Measurements from ENCODE around the gene CCDC88C.

CCDC88C gene

DNA sequence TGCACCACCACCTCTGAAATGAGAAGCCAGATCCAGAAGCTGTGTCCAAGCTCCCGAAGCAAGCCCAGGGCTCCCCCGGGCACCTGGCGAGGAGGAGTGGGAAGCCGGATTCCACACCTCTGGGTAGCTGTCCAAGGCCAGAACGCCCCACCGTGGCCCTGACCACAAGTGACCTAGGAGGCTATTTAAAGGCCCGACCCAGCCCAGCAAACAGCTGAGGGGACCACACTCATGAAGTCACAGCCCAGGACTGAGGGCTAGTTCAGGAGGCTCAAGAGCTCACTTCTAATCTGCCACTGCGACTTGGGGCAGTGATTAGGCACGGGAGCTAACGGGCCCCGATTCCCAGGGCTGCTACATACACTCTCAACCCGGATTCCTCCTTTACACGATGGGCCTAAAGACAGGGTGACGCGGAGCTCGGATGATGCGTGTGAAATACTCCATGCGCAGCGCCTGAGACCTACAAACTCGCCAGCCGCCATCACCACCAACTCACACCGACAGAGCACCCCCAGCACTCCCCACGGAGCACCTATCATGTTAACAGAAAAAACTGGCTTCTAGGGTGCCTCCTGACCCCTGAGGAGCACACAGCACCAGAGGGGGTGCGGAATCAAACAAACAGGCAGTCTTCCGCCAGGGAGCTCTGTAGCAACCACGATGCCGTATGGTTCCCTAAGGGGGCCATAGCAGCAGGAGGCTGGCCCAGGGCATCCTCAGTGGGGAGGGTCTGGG, 89.1 kb downstream of the CCDC88C start:
- TF ChIP-seq, protein P1, sequence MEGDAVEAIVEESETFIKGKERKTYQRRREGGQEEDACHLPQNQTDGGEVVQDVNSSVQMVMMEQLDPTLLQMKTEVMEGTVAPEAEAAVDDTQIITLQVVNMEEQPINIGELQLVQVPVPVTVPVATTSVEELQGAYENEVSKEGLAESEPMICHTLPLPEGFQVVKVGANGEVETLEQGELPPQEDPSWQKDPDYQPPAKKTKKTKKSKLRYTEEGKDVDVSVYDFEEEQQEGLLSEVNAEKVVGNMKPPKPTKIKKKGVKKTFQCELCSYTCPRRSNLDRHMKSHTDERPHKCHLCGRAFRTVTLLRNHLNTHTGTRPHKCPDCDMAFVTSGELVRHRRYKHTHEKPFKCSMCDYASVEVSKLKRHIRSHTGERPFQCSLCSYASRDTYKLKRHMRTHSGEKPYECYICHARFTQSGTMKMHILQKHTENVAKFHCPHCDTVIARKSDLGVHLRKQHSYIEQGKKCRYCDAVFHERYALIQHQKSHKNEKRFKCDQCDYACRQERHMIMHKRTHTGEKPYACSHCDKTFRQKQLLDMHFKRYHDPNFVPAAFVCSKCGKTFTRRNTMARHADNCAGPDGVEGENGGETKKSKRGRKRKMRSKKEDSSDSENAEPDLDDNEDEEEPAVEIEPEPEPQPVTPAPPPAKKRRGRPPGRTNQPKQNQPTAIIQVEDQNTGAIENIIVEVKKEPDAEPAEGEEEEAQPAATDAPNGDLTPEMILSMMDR (IDR thresholded peaks at IDR 0.05; ENCODE audit: low read depth, low read length, missing control alignments): no peak

DNA sequence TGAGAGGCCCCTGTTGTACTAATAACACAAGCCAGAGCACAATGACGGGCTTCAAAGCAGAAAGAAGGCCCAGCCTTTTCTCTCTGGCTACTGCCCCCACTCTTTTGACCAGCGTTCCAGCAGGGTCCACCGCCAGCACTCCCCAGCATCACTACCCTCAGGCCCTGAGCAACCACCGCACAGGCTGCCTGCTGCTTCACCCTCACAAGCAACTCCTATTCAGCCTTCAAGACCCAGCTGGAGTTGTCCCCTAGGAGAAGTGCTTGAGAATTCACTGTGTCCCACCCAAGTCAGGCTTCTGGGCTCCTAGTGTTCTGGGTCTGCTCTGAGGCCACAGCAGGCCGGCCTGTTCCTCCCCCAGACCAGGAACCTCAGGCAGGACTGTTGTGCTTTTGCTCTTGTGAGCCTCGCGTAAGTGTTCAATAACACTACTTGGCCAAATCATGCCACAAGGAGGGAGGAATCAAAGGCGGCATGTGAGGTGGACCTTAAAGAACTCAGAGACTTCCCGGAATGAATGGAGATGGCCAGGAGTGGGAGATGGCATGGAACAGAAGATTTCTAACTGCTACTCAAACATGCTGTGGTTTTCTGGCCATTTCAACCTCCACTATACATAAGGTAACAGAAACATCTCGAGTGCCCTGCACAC, 89.8 kb downstream of the CCDC88C start:
- no peak for DNase-seq (ENCODE audit: extremely low read depth, low read depth)
- TF ChIP-seq, protein P1 (IDR thresholded peaks at IDR 0.05; ENCODE audit: low read depth, low read length, missing control alignments): no peak
- H3K4me3 ChIP-seq (replicated peaks; ENCODE audit: low read depth, low read length): no peak overlapping the region

More for the DNA sequence above, 89.1 kb downstream of the CCDC88C start:
- H3K4me3 ChIP-seq (replicated peaks; ENCODE audit: low read depth, low read length): no peak overlapping the region
- no peak for DNase-seq (ENCODE audit: extremely low read depth, low read depth)

DNA sequence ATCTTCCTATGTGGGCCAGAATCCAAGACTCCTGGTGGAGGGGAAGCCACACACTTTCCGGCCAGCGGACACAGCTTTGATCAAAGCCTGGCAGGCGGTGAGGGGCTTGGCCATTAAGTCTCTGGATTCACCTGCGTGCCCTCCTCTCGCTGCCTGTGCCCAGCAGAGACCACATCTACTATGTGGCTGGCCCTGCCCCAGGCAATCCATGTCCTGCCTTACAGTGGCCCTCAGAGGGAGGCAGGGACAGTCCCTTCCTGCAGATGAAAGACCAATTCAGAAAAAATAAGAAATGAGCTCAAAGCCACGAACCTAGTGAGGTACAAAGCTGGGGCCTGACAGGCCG, 90.4 kb downstream of the CCDC88C start:
- DNase-seq (ENCODE audit: extremely low read depth, low read depth): no peak
- H3K4me3 ChIP-seq (replicated peaks; ENCODE audit: low read depth, low read length): no peak overlapping the region
- TF ChIP-seq, protein P1 (IDR thresholded peaks at IDR 0.05; ENCODE audit: low read depth, low read length, missing control alignments): no peak

DNA sequence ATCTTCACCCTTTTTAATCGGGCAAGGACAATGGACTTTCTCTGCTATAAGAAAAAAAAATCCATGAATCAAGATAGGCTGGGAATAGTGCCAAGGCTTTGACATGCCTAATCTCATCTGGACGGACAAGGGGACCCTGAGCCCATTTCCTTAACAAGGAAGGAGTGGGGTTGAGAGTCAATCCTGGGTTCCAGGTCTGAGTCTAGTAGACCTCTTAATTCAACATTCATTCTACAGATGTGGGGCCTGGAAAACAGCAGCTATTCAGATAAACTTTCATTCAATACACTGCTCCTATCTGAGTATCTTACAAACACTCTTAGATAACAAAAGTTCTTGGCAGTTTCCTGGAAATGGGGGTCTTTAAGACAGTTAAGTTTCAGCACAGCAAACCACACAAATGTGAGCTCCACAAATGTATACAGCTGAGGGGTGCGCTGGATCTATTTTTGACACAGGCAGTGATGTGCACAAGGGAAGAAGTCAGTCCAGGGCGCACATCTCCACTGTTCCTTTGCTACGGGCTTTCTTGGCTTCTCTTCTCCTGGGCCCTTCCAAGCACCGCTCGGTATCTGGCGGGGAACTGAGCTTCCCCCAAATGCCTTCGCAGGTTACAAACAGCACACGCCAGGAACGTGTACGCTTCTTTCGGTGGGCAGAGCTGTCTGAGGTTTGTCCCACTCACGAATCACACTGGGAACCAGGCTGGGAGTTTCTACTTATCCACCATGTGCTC, 90.9 kb downstream of the CCDC88C start:
- no peak for DNase-seq (ENCODE audit: extremely low read depth, low read depth)
- TF ChIP-seq, protein P1 (IDR thresholded peaks at IDR 0.05; ENCODE audit: low read depth, low read length, missing control alignments): no peak
- no peak overlapping the region for H3K4me3 ChIP-seq (replicated peaks; ENCODE audit: low read depth, low read length)

DNA sequence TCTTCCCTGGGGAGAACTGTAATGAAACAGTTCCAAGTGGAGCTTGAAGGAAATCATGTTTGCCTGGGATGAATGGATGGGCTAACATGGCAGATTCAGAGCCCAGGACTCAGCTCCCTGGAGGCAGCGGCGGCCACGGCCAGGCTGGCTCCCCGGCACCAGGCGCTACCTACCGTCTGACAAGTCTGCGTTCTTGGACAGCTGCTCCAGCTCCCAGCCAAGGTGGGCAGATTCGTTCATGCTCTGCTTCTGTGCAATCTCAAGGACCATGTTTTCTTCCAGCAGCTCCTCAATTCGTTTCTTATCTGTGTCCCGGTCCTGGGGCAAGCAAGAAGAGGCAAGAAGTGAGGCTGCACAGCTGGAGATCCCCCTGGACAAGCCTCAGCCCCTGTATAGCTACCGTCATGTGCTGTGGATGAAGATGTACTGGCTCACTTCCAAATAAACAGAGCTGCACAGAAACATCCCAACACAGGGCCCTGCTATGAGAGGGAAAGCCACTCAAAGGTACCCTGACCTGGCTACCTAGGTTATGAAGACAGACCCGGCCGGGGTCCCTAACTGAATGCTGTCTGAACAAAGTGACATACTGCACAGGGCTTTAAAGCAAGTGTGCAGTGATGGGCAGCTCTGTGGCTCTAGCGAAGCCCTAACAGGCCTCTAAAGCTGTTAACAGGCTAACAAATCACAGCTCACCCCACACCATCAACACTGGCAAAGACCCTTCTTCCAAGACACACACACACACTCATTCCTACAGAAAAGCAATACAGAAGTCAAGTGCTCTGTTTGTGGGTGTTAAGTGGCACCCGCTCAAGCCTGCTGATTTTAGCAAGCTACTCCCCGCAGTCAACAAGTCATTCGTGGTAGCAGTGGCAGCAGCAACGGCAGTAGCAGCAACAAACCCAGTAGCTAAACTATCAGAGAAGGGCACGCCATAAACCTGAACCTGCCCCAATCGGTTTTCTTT, 92.7 kb downstream of the CCDC88C start:
- H3K4me3 ChIP-seq (replicated peaks; ENCODE audit: low read depth, low read length): no peak overlapping the region
- DNase-seq (ENCODE audit: extremely low read depth, low read depth): no peak
- TF ChIP-seq, protein P1 (IDR thresholded peaks at IDR 0.05; ENCODE audit: low read depth, low read length, missing control alignments): no peak
